HepG2 (cell line): ENCODE results near the gene HOXA4. TPM values are rescaled to one million over a fixed set of nuclear protein-coding genes. Genes with fewer than 3 reads are reported as not detected.

ENCODE experiments used
- BHLHE40 ChIP-seq: IDR thresholded peaks from 2 replicates; pipeline ENCODE4 v1.6.1; 2011; ENCODE audit warnings: low read length, improper control_type of control experiment
- FLYWCH1 ChIP-seq: sonication (generic); formaldehyde crosslinking; IDR thresholded peaks from 2 replicates; pipeline ENCODE4 v1.8.1; 2023; ENCODE audit warnings: mild to moderate bottlenecking, missing genetic modification reagents
- GATAD2A ChIP-seq: IDR thresholded peaks from 2 replicates; pipeline ENCODE4 v1.6.1; 2016
- HDAC1 ChIP-seq: sonication (generic); formaldehyde crosslinking; IDR thresholded peaks from 2 replicates; pipeline ENCODE4 v1.5.1; 2020; ENCODE audit warnings: mild to moderate bottlenecking, missing genetic modification reagents
- HMGXB4 ChIP-seq, 2 experiments: sonication (generic) in 1 of 2; formaldehyde crosslinking in 1 of 2; IDR thresholded peaks; 2 replicates each; pipeline versions ENCODE4 v1.4.0 to v1.6.1; 2018 to 2020; ENCODE audit warnings: missing genetic modification reagents in 2 of 2, borderline replicate concordance in 1 of 2, low read depth in 1 of 2, mild to moderate bottlenecking in 1 of 2, missing biosample characterization in 1 of 2
- HOXA3 ChIP-seq: sonication (generic); formaldehyde crosslinking; IDR thresholded peaks from 2 replicates; pipeline ENCODE4 v1.5.0; 2020; ENCODE audit warnings: missing genetic modification reagents
- MXI1 ChIP-seq: IDR thresholded peaks from 3 replicates; pipeline ENCODE4 v1.6.1; 2012; ENCODE audit warnings: low read depth, low read length, inconsistent platforms, borderline replicate concordance
- NKX3-1 ChIP-seq: sonication (generic); formaldehyde crosslinking; IDR thresholded peaks from 2 replicates; pipeline ENCODE4 v1.5.0; 2020; ENCODE audit warnings: missing genetic modification reagents
- PHF8 ChIP-seq: sonication (generic); formaldehyde crosslinking; IDR thresholded peaks from 2 replicates; pipeline ENCODE4 v1.5.0; 2020; ENCODE audit warnings: missing genetic modification reagents
- SAFB2 ChIP-seq: sonication (generic); formaldehyde crosslinking; IDR thresholded peaks from 2 replicates; pipeline ENCODE4 v1.5.1; 2020; ENCODE audit warnings: missing genetic modification reagents, low read depth, mild to moderate bottlenecking, borderline replicate concordance
- TARDBP ChIP-seq: sonication (generic); formaldehyde crosslinking; IDR thresholded peaks from 2 replicates; pipeline ENCODE4 v1.8.0; 2022; ENCODE audit warnings: mild to moderate bottlenecking, missing genetic modification reagents
- THAP9 ChIP-seq: sonication (generic); formaldehyde crosslinking; IDR thresholded peaks from 2 replicates; pipeline ENCODE4; 2020; ENCODE audit warnings: missing genetic modification reagents, mild to moderate bottlenecking, borderline replicate concordance
- ZNF501 ChIP-seq: sonication (generic); formaldehyde crosslinking; IDR thresholded peaks from 2 replicates; pipeline ENCODE4 v1.5.1; 2020; ENCODE audit warnings: mild to moderate bottlenecking, moderate library complexity, missing genetic modification reagents
- ZNF788 ChIP-seq: sonication (generic); formaldehyde crosslinking; IDR thresholded peaks from 2 replicates; pipeline ENCODE4 v1.5.0; 2020; ENCODE audit warnings: mild to moderate bottlenecking, missing genetic modification reagents, borderline replicate concordance
- polyA plus RNA-seq, 8 experiments: library from polyadenylated mRNA; depleted of rRNA in 3 of 8; stranded (reverse) in 7 of 8; unstranded in 1 of 8; fragments of >200 nt; fragmentation: Illumina TruSeq in 4 of 8; extraction: Trizol in 4 of 8; gene quantifications; 2 replicates each; pipeline versions ENCODE4 v1.2.1 to v1.2.3, GENCODE V29; 2011 to 2016; ENCODE audit warnings: low read depth in 4 of 8, missing spikeins in 1 of 8, mixed read lengths in 1 of 8; ENCODE audit not compliant: insufficient read depth in 1 of 8
- total RNA-seq, 5 experiments: library from RNA; depleted of rRNA; stranded (reverse); fragments of >200 nt; fragmentation: Illumina TruSeq; extraction: Trizol; gene quantifications; 2 replicates each; pipeline ENCODE4 v1.2.3, GENCODE V29; 2016; ENCODE audit warnings: low read depth in 1 of 5
- TF ChIP-seq, protein P1 (sequence below): sonication (generic); formaldehyde crosslinking; IDR thresholded peaks from 2 replicates; pipeline ENCODE4 v1.5.1; 2020; ENCODE audit warnings: mild to moderate bottlenecking, missing genetic modification reagents
- TF ChIP-seq, protein P2 (sequence below): sonication (generic); formaldehyde crosslinking; IDR thresholded peaks from 2 replicates; pipeline ENCODE4 v1.4.0; 2020; ENCODE audit warnings: missing genetic modification reagents
- TF ChIP-seq, protein P3 (sequence below): sonication (generic); formaldehyde crosslinking; IDR thresholded peaks from 2 replicates; pipeline ENCODE4 v1.9.0; 2022; ENCODE audit warnings: missing genetic modification reagents, mild to moderate bottlenecking, borderline replicate concordance

The HOXA4 gene
- total and polyA plus RNA-seq, 2 of the 13 experiments (the other 11 are each of a cell fraction or from before 2014, with no cell fraction given) = 2.4 to 5.4 TPM

- TF ChIP-seq THAP9 (CRISPR knock-in tag) = 0 out of 2 replicates have a peak, but pooled peaks have one; percentile 23
- TF ChIP-seq ZNF501 (CRISPR knock-in tag) = 0 out of 2 replicates have a peak, but pooled peaks have one; percentile 26
- TF ChIP-seq TARDBP = peak; percentile 40; the same call in 1 of the 2 replicates
- TF ChIP-seq GATAD2A (CRISPR knock-in tag) = peak; percentile 8; the same call in 1 of the 2 replicates
- peak; percentile 35 for TF ChIP-seq ZNF788 (CRISPR knock-in tag)
- TF ChIP-seq FLYWCH1 (CRISPR knock-in tag) = no peak
- TF ChIP-seq NKX3-1 (CRISPR knock-in tag) = no peak
- peak; percentile 62; the same call in 1 of the 2 replicates for TF ChIP-seq HOXA3 (CRISPR knock-in tag)
- TF ChIP-seq HDAC1 (CRISPR knock-in tag) = peak; percentile 72
- TF ChIP-seq, protein P1, sequence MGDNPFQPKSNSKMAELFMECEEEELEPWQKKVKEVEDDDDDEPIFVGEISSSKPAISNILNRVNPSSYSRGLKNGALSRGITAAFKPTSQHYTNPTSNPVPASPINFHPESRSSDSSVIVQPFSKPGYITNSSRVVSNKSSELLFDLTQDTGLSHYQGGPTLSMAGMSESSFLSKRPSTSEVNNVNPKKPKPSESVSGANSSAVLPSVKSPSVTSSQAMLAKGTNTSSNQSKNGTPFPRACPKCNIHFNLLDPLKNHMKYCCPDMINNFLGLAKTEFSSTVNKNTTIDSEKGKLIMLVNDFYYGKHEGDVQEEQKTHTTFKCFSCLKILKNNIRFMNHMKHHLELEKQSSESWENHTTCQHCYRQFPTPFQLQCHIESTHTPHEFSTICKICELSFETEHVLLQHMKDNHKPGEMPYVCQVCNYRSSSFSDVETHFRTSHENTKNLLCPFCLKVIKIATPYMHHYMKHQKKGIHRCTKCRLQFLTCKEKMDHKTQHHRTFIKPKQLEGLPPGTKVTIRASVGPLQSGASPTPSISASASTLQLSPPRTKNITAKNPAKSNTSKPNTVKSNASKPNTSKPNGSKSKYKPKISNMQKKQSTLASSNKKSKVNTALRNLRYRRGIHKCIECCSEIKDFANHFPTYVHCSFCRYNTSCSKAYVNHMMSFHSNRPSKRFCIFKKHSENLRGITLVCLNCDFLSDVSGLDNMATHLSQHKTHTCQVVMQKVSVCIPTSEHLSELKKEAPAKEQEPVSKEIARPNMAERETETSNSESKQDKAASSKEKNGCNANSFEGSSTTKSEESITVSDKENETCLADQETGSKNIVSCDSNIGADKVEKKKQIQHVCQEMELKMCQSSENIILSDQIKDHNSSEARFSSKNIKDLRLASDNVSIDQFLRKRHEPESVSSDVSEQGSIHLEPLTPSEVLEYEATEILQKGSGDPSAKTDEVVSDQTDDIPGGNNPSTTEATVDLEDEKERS = peak; percentile 62; the same call in 1 of the 2 replicates
- TF ChIP-seq, protein P2, sequence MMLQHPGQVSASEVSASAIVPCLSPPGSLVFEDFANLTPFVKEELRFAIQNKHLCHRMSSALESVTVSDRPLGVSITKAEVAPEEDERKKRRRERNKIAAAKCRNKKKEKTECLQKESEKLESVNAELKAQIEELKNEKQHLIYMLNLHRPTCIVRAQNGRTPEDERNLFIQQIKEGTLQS (CRISPR knock-in tag) = no peak
- peak; percentile 86 for TF ChIP-seq PHF8 (CRISPR knock-in tag)
- TF ChIP-seq, protein P3, sequence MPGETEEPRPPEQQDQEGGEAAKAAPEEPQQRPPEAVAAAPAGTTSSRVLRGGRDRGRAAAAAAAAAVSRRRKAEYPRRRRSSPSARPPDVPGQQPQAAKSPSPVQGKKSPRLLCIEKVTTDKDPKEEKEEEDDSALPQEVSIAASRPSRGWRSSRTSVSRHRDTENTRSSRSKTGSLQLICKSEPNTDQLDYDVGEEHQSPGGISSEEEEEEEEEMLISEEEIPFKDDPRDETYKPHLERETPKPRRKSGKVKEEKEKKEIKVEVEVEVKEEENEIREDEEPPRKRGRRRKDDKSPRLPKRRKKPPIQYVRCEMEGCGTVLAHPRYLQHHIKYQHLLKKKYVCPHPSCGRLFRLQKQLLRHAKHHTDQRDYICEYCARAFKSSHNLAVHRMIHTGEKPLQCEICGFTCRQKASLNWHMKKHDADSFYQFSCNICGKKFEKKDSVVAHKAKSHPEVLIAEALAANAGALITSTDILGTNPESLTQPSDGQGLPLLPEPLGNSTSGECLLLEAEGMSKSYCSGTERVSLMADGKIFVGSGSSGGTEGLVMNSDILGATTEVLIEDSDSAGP = peak; percentile 65; the same call in 1 of the 2 replicates
- TF ChIP-seq BHLHE40 = peak; percentile 63
- TF ChIP-seq MXI1 = 0 out of 3 replicates have a peak, but pooled peaks have one; percentile 16
- peak; percentile 85 to 93 for TF ChIP-seq HMGXB4 (CRISPR knock-in tag; IDR thresholded peaks at IDR 0.05; ENCODE audit: borderline replicate concordance in 1 of 2, low read depth in 1 of 2)
- TF ChIP-seq SAFB2 (CRISPR knock-in tag) = peak; percentile 31; the same call in 1 of the 2 replicates
Measured at GRCh38 chr7:27150568-27151340, 20.2 kb upstream of the HOXA4 start (continued).
